CD4-positive, alpha-beta T cell treated with Interleukin-12 subunit alpha and Interleukin-12 subunit beta, for 1 hour (primary cell): ENCODE data around the gene PCDH1.
"Not testable (repeated sequence)": the region's sequence is repeated elsewhere in the genome, so short reads cannot be mapped to it uniquely, and the experiment has no call there.

Experiments
- DNase-seq: peaks from one replicate; pipeline ENCODE4 v3.0.0-alpha.2; 2020

The PCDH1 gene

DNA sequence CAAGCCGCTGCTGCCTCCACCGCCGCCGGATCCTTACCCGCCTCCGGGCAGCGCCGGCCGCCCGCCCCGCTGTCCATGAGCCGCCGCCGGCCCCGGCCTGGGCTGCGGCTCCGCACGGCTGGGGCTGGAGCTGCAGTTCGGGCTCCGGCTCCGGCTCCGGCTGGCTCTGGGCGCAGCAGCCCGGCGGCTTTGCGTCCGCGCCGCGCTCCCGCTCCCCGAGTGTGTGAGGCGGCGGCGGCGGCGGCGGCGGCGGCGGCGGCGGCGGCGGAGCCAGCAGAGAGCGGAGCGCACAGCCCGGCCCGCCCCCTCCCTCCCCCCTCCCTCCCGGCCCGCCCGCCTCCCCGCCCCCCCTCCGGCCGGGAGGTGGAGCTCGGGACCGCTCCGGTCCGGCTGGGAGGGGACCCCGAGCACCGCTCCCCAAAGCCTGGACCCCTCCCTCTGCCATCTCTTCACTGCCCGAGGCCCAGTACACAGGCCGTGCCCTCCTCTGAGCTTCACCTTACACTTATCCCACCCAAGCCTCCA, at the start of gene PCDH1:
Gene PCDH1, minus strand, starts transcription at position 225 of the 525 bp plus-strand sequence. Its CDS starts 148 bp downstream, at position 77.
- peak; percentile 38 for DNase-seq

DNA sequence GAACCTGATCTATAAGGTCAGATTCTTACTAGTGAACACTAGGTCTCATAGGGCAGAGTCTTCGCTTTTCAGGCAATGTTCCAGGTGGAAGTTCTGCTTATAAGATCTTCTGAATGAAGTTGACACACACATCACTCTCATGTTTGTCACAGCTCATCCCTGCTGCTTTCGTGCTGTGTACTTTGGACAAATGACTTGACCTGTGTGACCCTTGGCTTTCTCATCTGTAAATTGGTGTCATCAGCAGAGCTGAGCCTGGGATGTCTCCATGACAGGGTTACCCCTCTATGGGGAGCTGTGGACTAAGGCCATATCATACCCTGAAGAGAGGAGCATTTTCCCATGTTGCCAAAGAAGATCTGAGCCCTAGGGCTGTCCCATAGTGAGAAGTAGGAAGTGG, 48.2 kb upstream of the PCDH1 start:
- no peak for DNase-seq

GRCh38 chr5:141923448-141924313, 45.5 kb upstream of the PCDH1 start, which contains the start of gene DELE1:
DELE1 (plus strand) TSS chr5:141923871; CDS start chr5:141923942, 71 bp downstream.
- DNase-seq, result peak; percentile 90

GRCh38 chr5:141922827-141923447, 44.7 kb upstream of the PCDH1 start:
- DNase-seq, result not testable (repeated sequence)

- DNase-seq, result no peak
Observed at GRCh38 chr5:141920771-141921170, 42.6 kb upstream of the PCDH1 start.

- DNase-seq, result no peak
Observed at GRCh38 chr5:141919218-141920119, 41.3 kb upstream of the PCDH1 start.

GRCh38 chr5:141917760-141918159, 39.5 kb upstream of the PCDH1 start:
- DNase-seq, result no peak

GRCh38 chr5:141916522-141916921, 38.3 kb upstream of the PCDH1 start:
- DNase-seq, result no peak

GRCh38 chr5:141915881-141916336, 37.7 kb upstream of the PCDH1 start:
- DNase-seq, result no peak

DNA sequence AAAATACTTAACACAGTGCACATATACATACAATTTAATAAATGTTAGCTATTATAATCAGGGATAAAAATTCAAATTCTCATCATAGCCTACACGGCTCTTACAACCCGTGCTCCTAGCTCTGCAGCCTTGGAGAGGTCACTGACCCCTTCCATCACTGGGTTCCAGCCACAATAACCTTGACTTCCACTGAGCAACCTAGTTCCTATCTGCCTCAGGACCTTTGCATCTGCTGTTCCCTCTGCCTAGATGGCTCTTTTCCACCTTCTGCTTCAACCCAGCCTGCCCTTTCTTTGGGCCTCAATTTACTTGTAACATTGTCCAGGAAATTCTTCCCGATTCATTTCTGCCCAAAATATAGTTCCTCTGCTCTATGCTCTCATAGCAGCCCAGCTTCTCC, 36.6 kb upstream of the PCDH1 start:
- DNase-seq, result no peak

DNA sequence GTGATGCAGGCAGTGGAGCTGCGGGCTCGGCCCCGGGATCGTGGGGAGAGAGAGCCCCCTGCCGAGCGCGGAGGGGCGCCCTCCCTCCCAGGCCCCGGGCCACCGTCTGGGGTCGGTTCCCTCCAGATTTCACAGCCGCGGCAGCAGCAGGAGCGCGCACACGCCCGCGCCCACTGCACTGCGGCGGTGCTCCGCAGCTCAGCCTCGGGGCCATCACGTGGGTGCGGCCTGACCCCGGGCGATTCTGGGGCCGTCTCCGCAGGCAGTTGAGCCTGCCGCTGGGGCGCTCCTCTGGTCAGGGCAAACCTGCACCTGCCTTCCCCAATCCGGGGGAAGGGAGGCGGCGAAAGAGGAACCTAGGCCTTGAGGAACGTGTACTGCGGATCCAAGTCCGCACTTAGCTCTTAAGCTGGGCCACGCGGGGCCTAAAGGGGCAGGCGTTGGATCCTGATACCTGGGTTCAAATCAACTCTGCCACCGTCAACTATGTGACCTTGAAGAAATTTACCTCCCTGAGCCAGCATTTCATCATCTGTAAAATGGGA, 36.1 kb upstream of the PCDH1 start:
- DNase-seq, result peak; percentile 6

- DNase-seq, result no peak
Observed at GRCh38 chr5:141913560-141914198, 35.5 kb upstream of the PCDH1 start.

- no peak for DNase-seq
Observed at GRCh38 chr5:141910271-141910673, 32.1 kb upstream of the PCDH1 start.

GRCh38 chr5:141909212-141909611, 31.0 kb upstream of the PCDH1 start:
- DNase-seq, result no peak

GRCh38 chr5:141908796-141909195, 30.6 kb upstream of the PCDH1 start:
- DNase-seq, result no peak

DNA sequence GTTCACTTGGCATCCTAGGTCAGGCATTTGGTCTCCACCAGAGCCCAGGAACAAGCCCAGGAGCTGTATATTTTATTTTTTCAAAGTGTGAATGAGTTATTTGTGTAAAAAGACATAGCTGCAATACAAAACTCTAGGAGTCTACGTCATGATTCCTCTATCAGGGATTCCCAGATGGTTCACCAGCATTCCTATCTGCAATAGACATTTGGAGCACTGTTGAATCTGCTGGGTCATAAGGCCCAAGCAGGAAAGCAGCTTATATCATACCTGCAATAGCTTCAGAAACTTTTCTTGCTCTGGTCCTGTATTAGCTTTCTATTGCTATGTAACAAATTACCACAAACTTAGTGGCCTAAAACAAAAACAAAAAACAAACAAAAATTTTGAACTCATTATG, 28.8 kb upstream of the PCDH1 start:
- DNase-seq, result no peak

GRCh38 chr5:141906517-141906916, 28.3 kb upstream of the PCDH1 start:
- DNase-seq, result no peak

DNA sequence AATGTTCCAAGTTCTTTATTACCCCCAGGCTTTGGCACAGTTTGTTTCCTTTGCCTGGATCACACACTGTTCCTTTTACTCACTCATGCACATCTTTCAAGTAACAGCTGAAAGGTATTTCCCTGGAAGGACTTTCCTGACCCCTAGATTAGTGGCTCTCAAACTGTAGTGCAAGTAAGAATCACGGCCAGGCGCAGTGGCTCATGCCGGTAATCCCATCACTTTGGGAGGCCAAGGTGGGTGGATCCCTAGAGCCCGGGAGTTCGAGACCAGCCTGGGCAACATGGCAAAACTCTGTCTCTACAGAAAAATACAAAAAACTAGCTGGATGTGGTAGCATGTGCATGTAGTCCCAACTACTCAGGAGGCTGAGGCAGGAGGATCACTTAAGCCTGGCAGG, 26.3 kb upstream of the PCDH1 start:
- DNase-seq, result no peak

DNA sequence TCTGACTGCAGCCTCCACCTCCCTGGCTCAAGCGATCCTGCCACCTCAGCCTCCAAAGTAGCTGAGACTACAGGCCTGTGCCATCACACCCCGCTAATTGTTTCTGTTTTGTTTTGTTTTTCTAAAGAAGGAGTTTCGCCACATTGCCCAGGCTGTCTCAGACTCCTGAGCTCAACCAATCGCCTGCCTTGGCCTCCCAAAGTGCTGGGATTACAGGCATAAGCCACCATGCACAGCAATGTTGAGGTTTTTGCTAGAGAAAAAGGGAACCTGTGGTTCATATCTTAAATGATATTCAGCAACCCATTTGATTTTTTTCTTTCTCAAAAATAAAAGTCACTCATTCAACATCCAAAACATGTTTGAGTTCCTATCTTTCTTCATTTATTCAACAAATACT, 25.1 kb upstream of the PCDH1 start:
- DNase-seq, result no peak

- DNase-seq, result no peak
Observed at GRCh38 chr5:141902015-141902814, 24.0 kb upstream of the PCDH1 start.

DNA sequence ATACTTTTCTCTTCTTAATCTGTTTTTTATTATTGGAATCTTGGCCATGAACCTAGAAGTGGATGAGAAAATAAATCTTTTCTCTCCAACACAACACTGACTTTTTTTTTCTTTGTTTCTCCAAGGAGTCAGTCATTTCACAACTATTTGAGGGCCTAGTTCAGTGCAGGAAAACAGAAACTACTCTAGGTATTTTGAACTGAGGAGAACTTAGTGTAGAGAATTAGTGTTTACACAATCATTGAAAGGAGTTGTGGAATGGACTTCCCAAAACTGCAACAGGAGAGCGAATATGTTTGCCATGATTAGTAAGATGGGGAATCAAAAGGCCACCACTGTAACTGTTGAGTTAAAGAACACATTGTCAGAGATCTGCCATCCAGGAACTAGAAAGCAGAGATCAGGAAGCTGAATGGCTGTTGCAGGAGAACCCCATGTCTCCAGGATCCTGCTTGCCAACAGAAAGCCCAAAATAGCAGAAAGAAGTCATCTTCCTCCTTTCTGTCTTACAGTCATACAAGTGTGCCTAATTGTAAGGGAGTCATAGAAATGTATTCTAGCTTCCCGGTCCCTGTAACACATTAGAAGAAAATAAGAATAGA, 20.3 kb upstream of the PCDH1 start:
- DNase-seq, result no peak
